Skeletal muscle cell (primary cell): Measurements from ENCODE around the gene DLEU7.

Source experiments
- DNase-seq: peaks from one replicate; pipeline ENCODE4 v3.0.0-alpha.2; 2010; ENCODE audit warnings: low read depth
- H3K4me3 ChIP-seq: 2 replicates; pipeline ENCODE4 v1.5.1; 2011; ENCODE audit warnings: low read depth, mild to moderate bottlenecking, control low read depth, low read length, moderate library complexity

Gene DLEU7

DNA sequence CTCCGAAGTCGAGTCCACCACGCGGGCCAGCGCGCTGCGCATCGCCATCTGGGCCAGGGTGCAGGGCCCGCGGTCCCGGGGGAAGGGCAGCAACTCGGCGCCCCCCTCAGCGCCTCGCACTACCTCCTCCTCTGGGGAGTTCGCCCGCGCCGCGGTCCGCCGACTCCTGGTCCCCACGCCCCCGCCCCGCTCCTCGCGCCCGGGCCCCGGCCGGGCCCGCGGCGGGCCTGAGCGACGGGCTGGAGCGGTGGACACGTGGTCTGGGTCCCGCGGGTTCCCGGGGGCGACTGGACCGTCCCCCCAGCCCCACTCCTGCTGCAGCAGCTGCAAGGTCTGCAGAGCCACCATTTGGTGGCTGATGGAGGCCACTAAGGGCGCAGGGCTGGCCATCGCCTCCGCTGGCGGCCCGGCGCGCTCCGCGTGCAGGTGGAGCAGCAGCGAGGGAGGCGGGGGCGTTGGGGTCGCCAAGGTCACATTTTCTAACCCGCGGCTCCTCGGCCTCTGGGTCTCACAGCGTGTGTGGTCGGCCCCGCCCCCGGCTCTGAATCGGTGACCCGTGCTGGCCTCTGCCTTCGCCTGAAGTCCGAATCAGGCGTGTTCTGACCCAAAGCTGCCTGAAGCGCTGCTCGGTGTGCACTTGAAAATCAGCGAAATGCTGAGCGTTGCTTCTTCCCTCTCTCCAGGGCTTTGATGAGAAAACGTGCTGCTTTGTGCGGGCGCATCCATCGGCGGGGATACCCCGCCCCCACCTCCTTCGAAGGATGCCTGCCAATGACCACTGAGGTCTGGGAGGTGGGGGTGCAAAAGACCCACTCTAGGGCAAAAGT, at the start of gene DLEU7:
DLEU7 (minus strand) TSS at position 436 of the 827 bp plus-strand sequence; CDS start at position 390, 46 bp downstream.
- H3K4me3 ChIP-seq: peak within 1 kb of the TSS; percentile 25
- no peak for DNase-seq

DNA sequence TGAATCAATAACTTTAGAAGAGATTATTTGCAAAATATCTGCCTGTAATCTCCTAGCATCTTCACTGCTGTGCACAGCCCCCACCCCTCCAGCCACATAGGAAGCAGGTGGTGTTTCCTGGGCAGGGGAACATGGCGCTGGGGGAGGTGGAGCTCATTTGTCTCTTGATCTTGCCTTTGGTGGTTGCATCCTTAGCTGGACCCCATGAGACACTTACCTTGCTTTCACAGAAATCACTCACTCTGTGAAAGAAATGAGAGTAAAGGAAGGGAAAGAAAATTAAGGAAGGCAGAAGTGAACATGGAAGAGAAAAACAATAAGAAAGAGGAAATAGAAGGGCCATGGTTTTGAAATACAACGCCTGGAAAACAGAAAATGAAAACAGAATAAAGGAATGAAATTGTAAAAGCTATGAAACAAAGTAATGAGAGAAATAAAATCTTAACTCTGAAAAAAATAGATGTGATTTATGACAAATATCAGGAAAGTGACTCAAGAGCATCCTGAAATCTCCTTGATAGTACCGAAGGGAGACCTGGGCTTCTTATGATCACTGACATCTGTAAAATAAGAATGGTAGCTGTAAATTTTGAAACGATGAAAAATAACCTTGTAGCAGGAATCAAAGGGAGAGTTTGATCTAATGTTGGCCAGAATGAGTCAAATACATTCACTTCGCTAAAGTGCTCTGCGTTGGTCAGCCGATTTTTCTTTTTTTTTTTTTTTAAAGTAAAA, 48.9 kb upstream of the DLEU7 start:
- no peak for DNase-seq
- no peak overlapping the region for H3K4me3 ChIP-seq

DNA sequence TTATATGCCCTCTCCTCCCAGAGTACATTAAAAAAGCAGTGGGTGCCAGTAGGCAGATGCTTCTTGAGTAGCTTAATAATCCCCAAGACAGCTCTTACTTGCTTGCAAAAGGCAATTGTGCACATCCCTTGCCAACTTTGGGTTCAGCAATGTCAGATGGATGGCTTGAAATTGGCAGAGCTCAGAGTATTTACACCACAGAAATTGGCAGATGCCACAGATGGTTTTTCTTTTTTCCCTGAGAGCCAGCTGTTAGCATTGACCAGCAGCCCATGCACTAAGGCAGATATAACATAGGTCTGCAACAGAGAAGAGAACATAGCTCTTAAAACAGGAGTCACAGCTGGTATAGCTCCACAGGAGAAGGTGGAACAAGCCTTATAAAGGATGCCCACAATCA, 47.7 kb upstream of the DLEU7 start:
- no peak overlapping the region for H3K4me3 ChIP-seq
- DNase-seq: no peak

DNA sequence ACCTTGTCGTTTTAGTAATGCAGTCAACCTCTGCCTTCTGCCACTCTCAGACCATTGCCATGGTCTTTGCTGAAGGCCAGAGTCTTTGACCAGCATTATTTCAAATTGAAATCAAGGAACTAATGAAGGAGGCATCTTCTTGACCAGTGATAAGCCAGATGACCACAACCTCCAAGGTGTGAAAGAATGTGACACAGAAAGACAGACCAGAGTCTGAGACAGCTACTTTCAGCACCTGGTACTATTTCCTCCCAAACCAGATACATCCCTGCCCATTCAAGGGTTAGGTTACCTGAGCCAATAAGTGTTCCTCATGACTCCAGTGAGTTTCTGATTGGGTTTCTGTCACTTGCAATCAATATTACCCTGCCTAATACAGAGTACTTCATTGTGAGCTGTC, 45.8 kb upstream of the DLEU7 start:
- H3K4me3 ChIP-seq: no peak overlapping the region
- no peak for DNase-seq

DNA sequence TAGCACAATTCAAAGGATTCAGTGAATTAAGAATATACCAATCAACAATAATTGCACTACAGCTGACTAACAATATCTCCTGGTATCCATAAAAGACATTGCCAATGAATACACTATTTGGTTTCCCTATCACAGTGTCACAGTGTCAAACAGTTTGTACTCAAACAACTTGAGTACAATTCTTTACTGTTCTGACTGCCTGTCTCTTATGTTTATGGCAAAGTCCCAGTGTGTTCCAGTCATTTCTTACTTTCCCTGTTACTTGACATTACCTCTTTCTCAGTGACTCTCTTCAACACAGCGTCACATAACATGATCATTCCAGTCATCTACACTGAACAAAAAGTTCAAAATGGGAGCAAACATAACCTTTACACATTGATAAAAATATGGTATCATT, 44.9 kb upstream of the DLEU7 start:
- DNase-seq: no peak
- H3K4me3 ChIP-seq: no peak overlapping the region

DNA sequence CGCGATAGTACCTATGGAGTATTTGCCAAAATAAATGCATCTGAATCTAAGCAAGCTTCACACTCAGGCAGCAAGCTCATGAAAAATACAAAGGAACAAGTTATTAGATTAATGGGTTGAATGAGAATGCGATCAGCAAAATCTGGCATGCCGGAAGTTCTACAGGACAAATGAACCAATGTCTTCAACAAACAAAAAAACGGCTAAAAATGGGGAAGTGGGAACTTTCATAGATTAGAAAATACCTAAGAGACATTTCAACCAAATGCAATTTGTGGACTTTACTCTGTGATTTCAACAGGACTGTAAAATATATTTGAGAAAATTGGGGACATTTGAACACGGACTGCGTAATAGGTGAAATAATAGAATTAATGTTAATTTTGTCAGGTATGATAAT, 43.7 kb upstream of the DLEU7 start:
- H3K4me3 ChIP-seq: no peak overlapping the region
- no peak for DNase-seq

DNA sequence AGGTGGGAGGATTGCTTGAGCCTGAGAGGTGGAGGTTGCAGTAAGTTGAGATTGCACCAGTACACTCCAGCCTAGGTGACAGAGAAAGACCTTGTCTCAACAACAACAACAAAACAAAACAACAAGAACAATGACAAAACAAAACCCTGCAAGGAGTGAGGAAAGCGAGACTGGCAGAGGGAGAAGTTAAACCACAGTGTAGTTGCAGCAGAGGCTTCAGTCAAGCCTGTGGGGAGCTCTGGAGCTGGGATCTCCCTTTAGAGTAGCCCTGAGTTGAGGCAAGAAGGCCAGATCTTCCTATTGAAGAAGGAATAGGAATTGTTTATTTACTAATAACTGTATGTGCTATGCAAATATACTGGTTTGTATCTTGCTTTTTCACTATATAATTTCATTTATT, 40.8 kb upstream of the DLEU7 start:
- DNase-seq: no peak
- H3K4me3 ChIP-seq: no peak overlapping the region

DNA sequence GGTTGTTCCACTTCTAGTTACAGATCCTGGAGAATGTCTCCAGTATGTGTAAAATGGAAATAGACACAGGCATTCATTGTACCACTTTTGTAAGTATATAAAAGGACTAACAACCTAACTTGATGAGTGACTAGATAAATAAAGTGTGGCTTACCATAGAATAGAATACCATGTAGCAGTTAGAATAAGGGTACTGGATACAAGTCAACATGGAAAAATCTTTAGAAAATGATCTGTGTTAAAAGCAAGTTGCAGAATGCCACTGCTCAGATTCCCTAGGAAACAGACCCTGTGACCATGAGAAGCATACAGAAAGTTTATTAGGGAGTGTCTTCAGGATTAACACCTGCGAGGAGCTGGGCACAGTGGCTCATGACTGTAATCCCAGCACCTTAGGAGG, 40.2 kb upstream of the DLEU7 start:
- no peak overlapping the region for H3K4me3 ChIP-seq
- DNase-seq: no peak

DNA sequence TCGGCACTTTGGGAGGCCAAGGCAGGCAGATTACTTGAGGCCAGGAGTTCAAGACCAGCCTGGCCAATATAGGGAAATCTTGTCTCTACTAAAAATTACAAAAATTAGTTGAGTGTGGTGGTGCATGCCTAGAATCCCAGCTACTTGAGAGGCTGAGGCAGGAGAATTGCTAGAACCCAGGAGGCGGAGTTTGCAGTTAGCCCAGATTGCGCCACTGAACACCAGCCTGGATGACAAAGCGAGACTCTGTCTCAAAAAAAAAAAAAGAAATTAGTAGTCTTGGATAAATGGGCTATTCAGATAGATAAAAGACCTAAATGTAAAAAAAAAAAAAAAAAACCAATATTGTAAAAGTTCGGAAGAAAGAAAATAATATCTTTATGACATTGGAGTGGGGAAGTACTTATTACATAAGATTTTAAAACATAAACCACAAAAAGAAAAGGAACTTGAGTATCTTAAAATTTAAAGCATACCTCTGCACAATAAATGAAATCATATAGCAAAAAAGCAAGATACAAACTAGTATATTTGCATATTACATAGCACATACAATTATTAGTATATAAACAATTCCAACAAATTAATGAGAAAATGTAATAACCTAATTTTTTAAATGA, 39.4 kb upstream of the DLEU7 start:
- DNase-seq: no peak
- H3K4me3 ChIP-seq: no peak overlapping the region

DNA sequence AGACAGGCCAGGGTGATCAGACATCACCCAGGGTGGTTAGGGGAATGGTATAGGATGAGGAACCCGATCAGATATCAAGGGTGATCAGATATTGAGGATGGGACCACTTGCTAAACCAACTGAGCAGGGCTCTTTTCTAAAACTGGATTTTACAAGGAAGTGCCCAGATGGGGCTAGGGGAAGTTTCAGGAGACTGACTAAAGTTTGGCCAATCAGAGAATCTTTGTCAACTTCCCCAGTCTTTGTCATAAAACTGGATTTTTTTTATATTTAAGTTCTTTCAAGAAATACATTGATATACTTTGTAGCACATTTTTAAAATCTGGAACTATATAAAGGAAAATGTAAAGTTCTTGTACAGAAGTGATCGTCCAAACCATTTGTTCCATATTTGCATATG, 30.5 kb upstream of the DLEU7 start:
- DNase-seq: no peak
- no peak overlapping the region for H3K4me3 ChIP-seq

DNA sequence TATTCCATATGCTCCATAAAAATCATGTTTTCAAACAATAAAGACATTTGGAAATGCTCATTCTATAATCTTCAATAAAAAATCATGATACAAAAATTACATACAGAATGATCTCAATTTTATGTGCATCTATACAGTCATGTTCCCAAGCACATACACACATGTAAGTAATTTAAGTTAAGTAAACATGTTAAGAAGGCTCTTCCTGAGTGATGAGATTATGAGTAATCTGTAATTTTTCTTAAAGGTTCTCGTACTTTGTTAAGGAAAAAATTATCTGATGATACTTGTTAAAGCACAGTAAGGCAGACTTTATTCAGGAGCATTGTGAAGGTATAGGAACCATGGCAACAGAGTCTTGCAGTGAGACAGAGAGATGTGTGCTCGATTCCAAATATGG, 30.0 kb upstream of the DLEU7 start:
- no peak overlapping the region for H3K4me3 ChIP-seq
- no peak for DNase-seq

DNA sequence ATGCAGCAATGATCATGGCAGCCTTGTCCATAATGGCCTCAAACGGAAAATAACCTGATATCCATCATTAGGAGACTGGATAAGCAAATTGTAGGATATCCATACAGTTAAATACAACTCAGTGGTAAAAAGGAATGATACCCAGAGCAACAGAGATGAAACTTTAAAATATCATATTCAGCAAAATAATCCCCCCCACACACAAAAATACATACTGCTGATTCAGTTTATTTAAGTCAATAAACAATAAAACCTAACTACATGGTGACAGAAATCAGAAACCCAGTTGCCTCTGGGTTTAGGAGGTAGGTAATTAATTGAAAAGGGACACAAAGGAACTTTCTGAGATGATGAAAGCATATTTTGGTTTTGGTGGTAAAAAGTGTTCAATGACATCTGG, 27.9 kb upstream of the DLEU7 start:
- no peak overlapping the region for H3K4me3 ChIP-seq
- no peak for DNase-seq

DNA sequence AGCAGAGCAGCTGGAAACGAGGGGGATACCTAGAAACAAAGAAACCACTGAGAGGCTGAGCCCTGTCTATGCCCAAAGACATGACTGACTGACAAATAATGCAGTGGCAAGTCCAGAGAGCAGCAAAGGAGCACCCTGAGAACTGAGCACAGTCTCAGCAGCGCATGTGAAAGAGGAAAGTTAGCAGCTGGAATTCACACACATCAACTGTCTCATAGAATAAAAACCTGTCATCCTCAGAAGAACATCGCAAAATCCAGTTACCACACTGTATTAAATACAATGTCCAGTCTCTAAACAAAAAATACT, 24.1 kb upstream of the DLEU7 start:
- no peak overlapping the region for H3K4me3 ChIP-seq
- no peak for DNase-seq

DNA sequence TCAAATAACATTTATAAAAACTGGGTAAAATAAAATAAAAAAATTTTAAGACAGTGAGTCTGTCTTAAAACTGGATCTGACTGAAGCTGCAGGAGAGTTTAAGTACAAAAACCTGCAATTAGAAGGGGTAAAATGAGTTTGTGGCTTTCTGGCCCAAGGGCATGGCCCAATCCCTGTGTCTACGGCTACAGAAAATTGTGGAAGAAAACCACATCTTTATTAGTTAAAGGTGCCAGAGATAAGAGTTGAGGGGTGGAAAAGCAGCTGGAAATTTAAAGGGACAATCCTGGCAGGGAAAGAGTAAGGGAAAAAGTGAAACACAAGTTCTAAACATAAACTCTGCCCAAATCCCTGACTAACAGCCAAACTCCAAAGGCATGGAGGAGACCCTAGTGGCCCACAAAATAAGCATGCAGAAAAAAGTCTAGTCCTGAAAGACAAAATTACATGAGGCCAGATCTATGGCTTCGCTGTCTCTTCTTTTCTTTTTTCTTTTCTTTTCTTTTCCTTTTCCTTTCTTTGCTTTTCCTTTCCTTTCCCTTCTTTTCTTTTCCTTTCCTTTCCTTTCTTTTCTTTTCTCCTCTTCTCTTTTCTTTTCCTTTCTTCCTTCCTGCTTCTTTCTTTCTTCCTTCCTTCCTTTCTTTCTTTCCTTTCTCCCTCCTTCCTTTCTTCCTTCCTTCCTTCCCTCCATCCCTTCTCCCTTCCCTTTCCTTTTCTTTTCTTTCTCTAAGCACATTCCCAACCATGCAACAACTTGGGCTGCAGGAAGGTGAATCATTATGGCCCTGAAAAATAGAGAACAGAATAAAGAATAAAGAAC, 23.5 kb upstream of the DLEU7 start:
- DNase-seq: no peak
- no peak overlapping the region for H3K4me3 ChIP-seq

DNA sequence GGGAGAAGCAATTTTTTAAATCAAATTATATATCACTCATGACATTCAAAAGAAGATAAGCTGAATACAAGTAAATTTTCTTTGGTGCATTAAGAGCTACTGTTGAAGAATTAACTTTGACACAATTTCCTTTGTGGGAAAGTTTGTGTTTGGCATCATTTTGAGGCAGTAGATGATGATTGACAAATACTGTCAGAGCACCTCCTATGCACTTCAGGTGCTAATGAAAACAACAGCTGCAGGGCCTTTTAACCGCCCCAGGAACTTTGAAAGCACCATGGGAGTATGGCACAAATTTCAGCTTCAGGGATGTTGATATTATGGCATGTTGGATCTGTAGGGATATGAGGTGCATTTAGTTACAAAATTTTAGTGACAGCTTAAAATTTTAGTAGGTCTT, 21.0 kb upstream of the DLEU7 start:
- no peak overlapping the region for H3K4me3 ChIP-seq
- no peak for DNase-seq

DNA sequence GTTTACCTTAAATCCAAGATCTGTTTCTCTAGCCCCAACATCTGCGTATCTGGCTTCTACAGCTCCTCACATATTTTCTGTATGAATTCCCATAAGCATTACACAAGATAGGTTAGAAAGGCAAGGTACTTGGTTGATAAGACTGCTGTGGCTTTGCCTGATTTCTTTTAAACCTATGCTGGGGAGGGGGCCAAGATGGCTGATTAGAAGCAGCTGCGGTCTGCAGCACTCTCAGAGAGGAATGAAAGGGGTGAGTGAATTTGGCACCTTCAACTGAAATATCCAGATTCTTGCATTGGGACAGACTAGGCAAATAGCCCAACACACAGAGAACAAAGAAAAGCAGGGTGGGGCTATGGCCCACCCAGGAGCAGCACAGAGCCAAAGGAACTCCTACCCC, 12.2 kb upstream of the DLEU7 start:
- no peak overlapping the region for H3K4me3 ChIP-seq
- no peak for DNase-seq

DNA sequence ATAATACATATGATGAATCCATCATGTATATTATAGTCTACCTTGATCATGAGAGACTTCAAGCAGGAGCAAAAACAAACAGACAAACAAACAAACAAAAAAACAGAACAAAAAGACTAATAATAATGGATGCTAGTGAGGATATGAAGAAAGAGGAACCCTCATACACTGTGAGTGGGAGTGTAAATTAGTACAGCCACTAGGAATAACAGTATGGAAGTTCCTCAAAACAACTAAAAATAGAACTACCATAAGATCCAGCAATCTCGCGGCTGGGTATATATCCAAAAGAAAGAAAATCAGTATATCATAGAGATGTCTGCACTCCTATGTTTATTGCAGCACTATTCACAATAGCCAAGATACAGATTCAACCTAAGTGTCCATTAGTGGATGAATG, 7.0 kb upstream of the DLEU7 start:
- no peak for DNase-seq

DNA sequence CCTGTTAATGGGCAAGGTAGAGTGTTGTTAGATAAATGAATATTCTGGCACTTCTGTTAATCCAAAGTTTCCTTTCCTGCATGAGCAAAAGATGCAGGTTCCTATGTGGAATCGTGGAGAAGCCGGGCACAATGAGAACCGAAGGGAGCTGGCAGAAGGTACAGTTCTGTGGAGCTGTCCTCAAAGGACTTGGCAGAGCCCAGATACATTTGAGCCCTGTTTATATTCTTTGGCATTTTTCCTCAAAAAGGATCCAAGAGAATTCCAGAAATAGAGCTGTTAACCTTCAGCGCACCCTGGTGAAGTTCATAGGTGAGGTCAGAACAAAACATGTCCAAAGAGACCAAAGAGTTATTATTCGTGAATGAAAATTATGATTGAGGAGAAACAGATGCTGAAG, 4.0 kb upstream of the DLEU7 start:
- DNase-seq: no peak
- no peak overlapping the region for H3K4me3 ChIP-seq

More for the DNA sequence above, 7.0 kb upstream of the DLEU7 start:
- H3K4me3 ChIP-seq: no peak overlapping the region

DNA sequence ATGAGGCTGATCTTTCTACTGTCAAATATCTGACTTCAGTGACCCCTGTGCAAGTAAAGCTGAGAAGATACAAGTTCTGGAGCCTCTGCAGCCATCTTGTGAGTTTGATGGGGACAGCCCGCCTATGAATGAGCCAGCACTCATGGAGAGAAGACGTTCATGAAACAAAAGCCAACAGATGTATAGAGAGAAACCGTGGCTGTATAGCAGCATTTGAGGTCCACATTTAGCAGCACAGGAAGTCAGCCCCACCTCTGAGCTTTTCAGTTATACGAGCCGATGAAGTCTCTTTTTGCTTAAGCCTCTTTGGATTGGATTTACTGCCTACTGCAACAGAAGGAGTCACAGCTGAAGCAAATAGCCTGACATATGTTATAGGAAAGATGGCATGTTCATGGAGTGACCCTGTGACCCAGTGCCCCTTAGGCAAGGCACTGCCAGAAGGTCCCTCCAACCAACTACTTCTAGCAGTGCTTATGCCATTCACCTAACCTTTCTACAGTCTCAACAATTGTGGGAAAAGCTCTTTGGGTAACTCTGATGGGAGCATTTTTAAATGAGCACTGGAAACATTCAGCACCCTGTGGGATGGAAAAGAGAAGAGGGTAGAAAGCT, 3.5 kb upstream of the DLEU7 start:
- H3K4me3 ChIP-seq: no peak overlapping the region
- no peak for DNase-seq

DNA sequence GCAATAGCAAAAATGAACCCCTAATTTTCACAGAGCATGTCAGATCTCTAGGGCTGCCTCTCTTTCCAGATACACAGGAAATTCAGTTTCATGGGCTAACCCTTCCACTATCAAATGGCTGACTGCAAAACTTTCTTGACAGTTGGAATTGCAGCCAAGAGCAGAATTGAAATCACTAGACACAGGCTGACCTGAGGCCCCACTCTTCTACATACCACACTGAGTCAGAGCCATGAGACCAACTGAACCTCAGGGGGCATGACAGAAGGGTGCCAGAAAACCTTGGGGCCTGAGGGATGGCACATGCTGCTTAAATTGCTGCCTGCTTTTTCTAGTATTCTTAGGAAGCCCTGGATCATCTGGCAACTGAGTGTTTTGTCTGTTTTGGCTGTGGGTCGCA, 1.7 kb upstream of the DLEU7 start:
- peak; percentile 7 for DNase-seq
- no peak overlapping the region for H3K4me3 ChIP-seq
